ENCODE results near the gene MAN1A2.

The MAN1A2 gene

DNA sequence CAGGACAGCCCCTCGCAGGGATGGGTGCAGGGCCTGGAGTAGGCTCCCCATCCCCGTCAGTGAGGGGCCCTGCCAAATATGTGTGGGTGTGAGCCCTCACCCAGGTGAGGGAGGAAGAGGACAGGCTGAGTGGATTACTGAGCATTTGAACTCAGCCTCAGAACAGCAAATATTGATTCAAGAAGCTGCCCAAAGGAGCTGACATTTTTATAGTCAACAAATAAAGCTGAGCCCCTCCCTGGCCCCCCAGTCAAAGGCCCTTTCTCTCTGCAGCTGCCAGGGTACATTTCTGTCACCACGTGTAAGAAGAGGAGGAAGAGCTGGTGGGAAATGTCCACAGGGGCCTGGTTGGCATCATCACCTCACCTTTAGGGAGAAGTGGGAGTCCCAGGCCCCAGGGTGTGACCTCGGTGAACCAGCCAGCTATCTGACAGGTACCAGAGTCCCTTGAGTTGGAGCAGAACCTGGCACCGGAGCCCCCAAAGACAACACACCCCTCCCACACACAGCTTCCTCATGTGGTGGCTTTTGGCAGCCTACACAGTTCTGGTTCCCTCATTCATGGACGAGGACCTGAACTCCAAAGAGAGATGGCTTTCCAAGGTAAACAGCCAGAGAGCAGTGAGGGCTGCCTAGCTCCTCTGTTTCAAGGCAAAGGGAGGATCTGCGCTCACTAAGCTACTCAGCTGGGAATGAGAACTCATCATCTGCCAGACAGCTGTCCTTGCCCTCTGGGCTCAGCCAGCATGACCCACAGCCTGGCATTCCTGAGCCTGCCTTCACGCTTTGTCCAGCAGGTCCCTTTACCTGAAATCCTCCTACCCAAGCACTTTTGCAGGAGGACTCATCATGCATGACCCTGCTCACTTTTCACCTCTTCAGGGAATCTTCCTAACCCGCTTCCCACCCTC lies 195.6 kb downstream of the MAN1A2 start:
- H3K27me3 ChIP-seq (replicated peaks; ENCODE audit: control insufficient read depth, insufficient read depth, low read length) = peaks cover 9% of the 10 kb centered on the region
- peaks cover 22% of the 10 kb centered on the region for H3K4me1 ChIP-seq (ENCODE audit: control insufficient read depth, insufficient read depth, low read length)
- no peak overlapping the region for H3K9ac ChIP-seq (ENCODE audit: low read length)
- H3K9me3 ChIP-seq (ENCODE audit: control insufficient read depth, low read length) = peaks cover 5% of the 10 kb centered on the region
- H3K36me3 ChIP-seq (ENCODE audit: control insufficient read depth, insufficient read depth, low read length, severe bottlenecking) = no peaks in the 10 kb centered on the region
- DNase-seq (ENCODE audit: low read depth) = no peak
- no peak overlapping the region for H3K4me3 ChIP-seq (ENCODE audit: low read length)

DNA sequence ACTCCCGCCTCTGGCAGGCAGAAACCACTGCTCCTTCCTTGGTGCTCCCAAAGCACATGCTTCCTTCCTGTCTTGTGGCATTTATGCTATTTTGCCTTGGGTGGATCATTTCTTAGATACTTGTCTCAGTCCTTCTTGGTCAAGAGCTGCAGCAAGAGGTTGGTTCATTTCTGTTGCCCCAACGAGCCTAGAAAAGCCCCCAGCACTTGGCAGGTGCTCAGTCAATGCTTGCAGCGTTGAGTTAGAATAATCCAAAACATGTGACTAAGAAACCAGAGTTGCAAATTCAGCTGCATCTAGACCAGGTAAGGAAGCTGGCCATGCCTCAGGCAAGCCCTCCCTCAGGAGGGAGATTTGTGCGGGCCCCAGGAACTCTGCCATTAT lies 196.2 kb downstream of the MAN1A2 start:
- Histone ChIP-seq H3K36me3 (ENCODE audit: control insufficient read depth, insufficient read depth, low read length, severe bottlenecking) (no peaks in the 10 kb centered on the region), H3K9me3 (ENCODE audit: control insufficient read depth, low read length) (peaks cover 5% of the 10 kb centered on the region), H3K9ac (ENCODE audit: low read length) (no peak overlapping the region), H3K27me3 (replicated peaks; ENCODE audit: control insufficient read depth, insufficient read depth, low read length) (peaks cover 9% of the 10 kb centered on the region), H3K4me3 (ENCODE audit: low read length) (no peak overlapping the region), H3K4me1 (ENCODE audit: control insufficient read depth, insufficient read depth, low read length) (peaks cover 22% of the 10 kb centered on the region)
- no peak for DNase-seq (ENCODE audit: low read depth)

DNA sequence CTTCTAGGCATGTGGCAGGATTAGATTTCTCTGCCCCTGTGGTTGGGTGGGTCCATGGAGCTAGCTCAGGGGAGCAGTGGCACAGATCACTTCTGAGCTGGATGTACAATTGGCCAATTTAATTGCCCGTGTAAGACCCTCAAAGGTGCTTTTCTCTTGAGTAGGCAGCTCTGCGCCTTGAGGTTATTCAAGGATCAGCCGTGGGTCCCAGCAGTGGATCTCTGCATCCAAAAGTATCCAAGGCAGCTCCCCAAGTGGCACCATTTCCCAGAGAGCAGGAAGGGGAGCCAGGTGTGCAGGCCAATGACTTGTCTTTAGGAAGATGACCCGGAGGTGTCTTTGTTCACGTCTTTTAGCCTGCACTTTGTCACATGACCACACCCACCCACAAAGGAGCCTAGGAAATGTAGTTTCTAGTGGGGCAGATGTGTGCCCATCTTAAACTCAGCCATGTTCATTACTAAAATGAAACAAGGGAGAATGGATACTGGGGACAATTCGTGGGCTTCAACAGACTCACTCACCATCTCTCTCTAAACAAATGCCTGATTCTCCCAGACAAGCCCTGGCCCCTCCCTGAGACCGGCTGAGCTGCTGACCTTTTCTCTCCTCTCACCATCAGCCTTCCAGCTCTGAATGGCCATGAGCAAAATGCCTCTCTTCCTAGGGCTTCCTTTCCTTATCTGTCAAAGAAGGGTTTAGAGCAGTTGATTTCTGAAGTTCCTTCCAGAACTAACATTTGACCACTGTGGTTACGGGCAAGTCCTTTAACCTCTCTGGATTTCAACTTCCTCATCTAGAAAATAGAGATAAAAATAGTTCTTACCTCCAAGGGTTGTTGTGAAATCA lies 197.2 kb downstream of the MAN1A2 start:
- no peaks in the 10 kb centered on the region for H3K36me3 ChIP-seq (ENCODE audit: control insufficient read depth, insufficient read depth, low read length, severe bottlenecking)
- peaks cover 22% of the 10 kb centered on the region for H3K4me1 ChIP-seq (ENCODE audit: control insufficient read depth, insufficient read depth, low read length)
- no peaks in the 10 kb centered on the region for H3K9me3 ChIP-seq (ENCODE audit: control insufficient read depth, low read length)
- no peak for DNase-seq (ENCODE audit: low read depth)
- no peak overlapping the region for H3K4me3 ChIP-seq (ENCODE audit: low read length)
- H3K27me3 ChIP-seq (replicated peaks; ENCODE audit: control insufficient read depth, insufficient read depth, low read length) = peaks cover 9% of the 10 kb centered on the region
- H3K9ac ChIP-seq (ENCODE audit: low read length) = no peak overlapping the region

DNA sequence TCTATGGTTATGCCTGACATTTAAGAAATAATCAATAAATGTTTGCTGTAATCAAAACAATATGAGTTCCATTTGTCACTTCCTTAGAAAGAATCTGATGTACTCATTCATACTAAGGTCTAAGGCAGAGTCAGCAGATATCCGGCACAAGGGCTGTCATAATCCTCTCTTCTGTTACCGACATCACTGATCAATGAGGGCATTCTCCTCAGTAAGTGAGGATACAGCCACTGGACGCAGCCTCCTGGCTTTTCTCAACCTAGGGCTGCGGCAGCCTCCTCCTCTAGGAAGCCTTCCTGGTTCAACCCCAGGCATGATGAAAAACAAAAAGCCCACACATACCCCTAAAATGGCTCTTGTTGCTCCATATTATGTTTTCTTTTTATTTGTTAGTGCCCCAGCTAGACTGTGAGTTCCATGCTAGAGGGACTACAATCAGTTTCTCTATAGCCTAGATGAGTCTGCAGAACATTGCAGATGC lies 197.9 kb downstream of the MAN1A2 start:
- H3K9ac ChIP-seq (ENCODE audit: low read length) = no peak overlapping the region
- H3K4me1 ChIP-seq (ENCODE audit: control insufficient read depth, insufficient read depth, low read length) = peaks cover 24% of the 10 kb centered on the region
- no peaks in the 10 kb centered on the region for H3K36me3 ChIP-seq (ENCODE audit: control insufficient read depth, insufficient read depth, low read length, severe bottlenecking)
- no peaks in the 10 kb centered on the region for H3K9me3 ChIP-seq (ENCODE audit: control insufficient read depth, low read length)
- H3K4me3 ChIP-seq (ENCODE audit: low read length) = no peak overlapping the region
- peaks cover 9% of the 10 kb centered on the region for H3K27me3 ChIP-seq (replicated peaks; ENCODE audit: control insufficient read depth, insufficient read depth, low read length)
- no peak for DNase-seq (ENCODE audit: low read depth)

DNA sequence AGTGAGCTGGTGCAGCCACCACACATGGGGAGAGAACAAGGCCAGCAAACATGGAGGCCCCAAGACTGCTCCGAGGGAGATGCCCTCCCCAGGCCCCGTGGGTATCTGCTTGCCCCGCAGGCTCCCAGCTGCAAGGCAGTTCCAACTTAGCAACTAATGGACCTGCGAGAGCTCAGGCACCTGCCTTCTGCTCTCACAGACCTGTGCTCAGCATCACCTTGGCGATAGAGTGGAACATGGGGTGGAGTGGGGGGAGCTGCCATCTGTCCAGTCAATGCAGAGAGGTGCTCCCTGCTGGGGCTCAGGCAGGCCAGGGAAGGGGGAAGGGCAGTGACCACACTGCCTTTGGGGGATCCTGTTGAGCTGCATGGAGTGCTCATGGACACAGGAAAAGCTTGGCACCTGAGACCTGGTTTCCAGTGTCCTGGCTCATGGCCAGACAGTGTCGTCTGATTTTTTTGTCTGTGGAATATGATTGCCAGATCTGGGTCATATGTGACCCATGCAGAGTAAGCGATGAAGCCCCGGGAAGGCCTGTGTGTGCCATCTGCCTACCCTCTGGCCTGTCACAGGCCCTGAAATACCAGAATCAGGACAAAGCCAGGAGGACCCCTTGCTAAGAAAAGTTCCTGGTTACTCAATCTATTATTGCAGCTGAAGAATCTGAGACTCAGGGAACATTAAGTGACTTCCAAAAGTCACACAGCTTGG lies 198.7 kb downstream of the MAN1A2 start:
- Histone ChIP-seq H3K36me3 (ENCODE audit: control insufficient read depth, insufficient read depth, low read length, severe bottlenecking) (no peaks in the 10 kb centered on the region), H3K27me3 (replicated peaks; ENCODE audit: control insufficient read depth, insufficient read depth, low read length) (peaks cover 9% of the 10 kb centered on the region), H3K9ac (ENCODE audit: low read length) (no peak overlapping the region), H3K4me3 (ENCODE audit: low read length) (no peak overlapping the region), H3K9me3 (ENCODE audit: control insufficient read depth, low read length) (no peaks in the 10 kb centered on the region), H3K4me1 (ENCODE audit: control insufficient read depth, insufficient read depth, low read length) (peaks cover 26% of the 10 kb centered on the region)
- DNase-seq (ENCODE audit: low read depth) = no peak

DNA sequence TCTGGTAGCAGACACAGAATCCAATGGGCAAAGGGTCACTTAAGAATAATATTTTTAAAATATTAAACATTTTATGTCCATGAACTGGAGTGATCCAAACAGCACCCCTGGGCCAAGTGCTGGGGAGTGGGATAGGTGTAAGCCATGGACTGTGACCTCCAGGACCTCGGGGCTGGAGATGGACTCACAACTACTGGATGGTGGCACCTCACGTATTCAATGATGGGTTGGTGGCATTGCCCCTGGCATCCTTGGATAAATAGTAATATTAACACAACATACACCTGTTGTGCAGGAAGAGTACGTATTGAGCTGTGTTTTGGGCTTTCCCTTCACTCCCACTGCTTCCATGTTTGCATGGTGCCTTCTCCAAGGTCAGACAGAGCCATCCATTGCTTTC lies 199.3 kb downstream of the MAN1A2 start:
- Histone ChIP-seq H3K36me3 (ENCODE audit: control insufficient read depth, insufficient read depth, low read length, severe bottlenecking) (no peaks in the 10 kb centered on the region), H3K27me3 (replicated peaks; ENCODE audit: control insufficient read depth, insufficient read depth, low read length) (peaks cover 13% of the 10 kb centered on the region), H3K4me3 (ENCODE audit: low read length) (no peak overlapping the region), H3K9me3 (ENCODE audit: control insufficient read depth, low read length) (no peaks in the 10 kb centered on the region), H3K9ac (ENCODE audit: low read length) (no peak overlapping the region), H3K4me1 (ENCODE audit: control insufficient read depth, insufficient read depth, low read length) (peaks cover 26% of the 10 kb centered on the region)
- no peak for DNase-seq (ENCODE audit: low read depth)

DNA sequence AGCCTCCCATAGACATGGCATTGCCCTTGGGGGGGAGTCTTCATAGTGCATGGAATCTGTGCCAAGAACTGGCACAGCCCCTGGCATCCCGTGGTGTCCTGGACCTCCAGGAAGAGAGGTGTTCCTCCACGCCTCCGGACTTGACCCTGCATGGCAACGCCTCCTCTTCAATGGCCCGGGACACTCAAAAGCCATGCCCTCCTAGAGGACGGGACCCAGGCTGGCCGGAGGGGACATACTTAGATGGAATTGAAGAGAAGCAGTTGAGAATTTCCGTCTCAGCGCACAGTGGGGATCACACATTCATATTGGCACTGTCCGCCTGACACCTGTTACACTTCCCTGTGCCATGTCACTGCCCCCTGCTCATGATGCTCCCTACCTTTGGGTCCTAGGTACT lies 200.2 kb downstream of the MAN1A2 start:
- H3K36me3 ChIP-seq (ENCODE audit: control insufficient read depth, insufficient read depth, low read length, severe bottlenecking) = no peaks in the 10 kb centered on the region
- no peak overlapping the region for H3K9ac ChIP-seq (ENCODE audit: low read length)
- H3K9me3 ChIP-seq (ENCODE audit: control insufficient read depth, low read length) = no peaks in the 10 kb centered on the region
- DNase-seq (ENCODE audit: low read depth) = no peak
- H3K4me3 ChIP-seq (ENCODE audit: low read length) = no peak overlapping the region
- H3K27me3 ChIP-seq (replicated peaks; ENCODE audit: control insufficient read depth, insufficient read depth, low read length) = peaks cover 14% of the 10 kb centered on the region
- peaks cover 26% of the 10 kb centered on the region for H3K4me1 ChIP-seq (ENCODE audit: control insufficient read depth, insufficient read depth, low read length)

DNA sequence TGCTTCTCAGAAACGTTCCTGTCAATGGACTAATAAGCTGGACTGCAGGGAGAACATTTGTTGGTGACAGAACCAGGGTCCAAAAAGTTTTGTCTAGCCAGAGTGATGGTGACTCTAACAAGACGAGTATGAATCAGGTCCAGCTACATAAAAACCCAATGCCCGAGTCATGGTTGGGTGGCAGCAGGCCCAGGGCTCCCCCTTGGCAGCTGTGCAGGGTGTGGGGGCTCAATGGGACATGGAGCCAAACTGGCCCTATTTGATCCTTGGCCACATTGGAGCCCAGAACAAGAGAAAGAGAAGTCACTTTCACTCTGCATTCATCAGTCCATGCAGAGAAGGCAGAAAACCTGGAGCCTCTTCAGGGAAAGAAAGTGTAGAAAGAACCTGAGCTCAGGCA lies 200.7 kb downstream of the MAN1A2 start:
- no peaks in the 10 kb centered on the region for H3K9me3 ChIP-seq (ENCODE audit: control insufficient read depth, low read length)
- H3K36me3 ChIP-seq (ENCODE audit: control insufficient read depth, insufficient read depth, low read length, severe bottlenecking) = no peaks in the 10 kb centered on the region
- peaks cover 26% of the 10 kb centered on the region for H3K4me1 ChIP-seq (ENCODE audit: control insufficient read depth, insufficient read depth, low read length)
- H3K27me3 ChIP-seq (replicated peaks; ENCODE audit: control insufficient read depth, insufficient read depth, low read length) = peaks cover 11% of the 10 kb centered on the region
- no peak overlapping the region for H3K9ac ChIP-seq (ENCODE audit: low read length)
- no peak for DNase-seq (ENCODE audit: low read depth)
- no peak overlapping the region for H3K4me3 ChIP-seq (ENCODE audit: low read length)

DNA sequence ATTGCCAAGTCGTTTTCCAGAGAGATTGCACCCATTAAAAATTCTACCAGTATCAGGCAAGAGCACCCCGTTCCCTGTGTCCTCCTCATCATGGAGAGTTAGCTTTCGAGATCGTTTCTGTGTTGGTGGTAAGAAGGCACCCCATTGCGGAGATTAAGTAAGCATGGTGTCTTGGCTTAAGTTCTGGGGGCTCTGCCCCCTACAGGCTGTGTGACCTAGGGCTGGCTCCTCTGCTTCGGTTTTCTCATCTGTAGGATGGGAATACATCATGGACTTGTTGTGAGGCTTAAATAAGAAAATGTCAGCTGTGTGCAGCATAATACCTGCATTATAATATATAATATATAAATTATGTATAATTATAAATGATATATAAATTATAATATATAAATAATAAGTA lies 201.8 kb downstream of the MAN1A2 start:
- Histone ChIP-seq H3K4me1 (ENCODE audit: control insufficient read depth, insufficient read depth, low read length) (peaks cover 26% of the 10 kb centered on the region), H3K9me3 (ENCODE audit: control insufficient read depth, low read length) (no peaks in the 10 kb centered on the region), H3K27me3 (replicated peaks; ENCODE audit: control insufficient read depth, insufficient read depth, low read length) (peaks cover 5% of the 10 kb centered on the region), H3K9ac (ENCODE audit: low read length) (no peak overlapping the region), H3K36me3 (ENCODE audit: control insufficient read depth, insufficient read depth, low read length, severe bottlenecking) (no peaks in the 10 kb centered on the region), H3K4me3 (ENCODE audit: low read length) (no peak overlapping the region)
- no peak for DNase-seq (ENCODE audit: low read depth)

DNA sequence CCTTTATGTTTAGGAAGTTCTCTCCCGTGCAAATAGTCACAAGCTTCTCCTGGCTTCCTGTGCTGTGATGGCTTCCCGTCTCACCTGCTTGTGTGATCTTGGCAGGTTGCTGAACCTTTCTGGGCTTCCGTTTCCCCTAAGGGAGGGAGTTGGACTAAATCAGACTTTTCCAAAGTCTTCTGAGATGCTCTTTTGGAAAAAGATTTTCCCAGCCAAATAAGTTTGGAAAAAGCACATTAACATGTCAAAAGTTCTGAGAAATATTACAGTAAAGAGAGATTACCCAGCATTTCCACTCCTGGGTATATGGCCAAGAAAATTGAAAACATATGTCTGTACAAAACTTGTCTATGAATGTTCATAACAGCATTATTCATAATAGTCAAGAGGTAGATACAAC lies 202.6 kb downstream of the MAN1A2 start:
- peak; percentile 14 for DNase-seq (ENCODE audit: low read depth)
- H3K4me1 ChIP-seq (ENCODE audit: control insufficient read depth, insufficient read depth, low read length) = peaks cover 23% of the 10 kb centered on the region
- H3K36me3 ChIP-seq (ENCODE audit: control insufficient read depth, insufficient read depth, low read length, severe bottlenecking) = no peaks in the 10 kb centered on the region
- H3K27me3 ChIP-seq (replicated peaks; ENCODE audit: control insufficient read depth, insufficient read depth, low read length) = peaks cover 5% of the 10 kb centered on the region
- H3K4me3 ChIP-seq (ENCODE audit: low read length) = no peak overlapping the region
- H3K9ac ChIP-seq (ENCODE audit: low read length) = no peak overlapping the region
- no peaks in the 10 kb centered on the region for H3K9me3 ChIP-seq (ENCODE audit: control insufficient read depth, low read length)

DNA sequence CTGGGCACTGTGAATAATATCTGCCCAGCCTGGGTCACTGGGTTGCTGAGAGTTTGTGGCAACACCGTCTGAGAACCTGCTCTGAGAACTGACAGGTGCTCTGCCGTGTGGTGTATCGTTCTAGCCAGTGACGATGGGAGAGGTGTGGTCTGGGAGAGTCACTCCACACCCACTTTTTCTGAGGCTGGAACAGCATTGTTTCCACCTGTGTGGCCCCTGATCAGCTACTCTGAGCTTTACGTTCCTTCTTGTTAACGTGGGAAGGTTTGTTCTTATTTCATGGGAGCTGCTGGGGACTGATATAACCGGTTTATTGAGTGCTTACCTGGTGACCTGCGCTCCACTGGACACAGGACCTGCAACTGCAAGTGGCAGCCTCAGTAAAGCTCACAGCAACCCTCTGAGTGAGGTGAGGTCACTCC lies 203.8 kb downstream of the MAN1A2 start:
- Histone ChIP-seq H3K27me3 (replicated peaks; ENCODE audit: control insufficient read depth, insufficient read depth, low read length) (peaks cover 5% of the 10 kb centered on the region), H3K36me3 (ENCODE audit: control insufficient read depth, insufficient read depth, low read length, severe bottlenecking) (no peaks in the 10 kb centered on the region), H3K4me3 (ENCODE audit: low read length) (no peak overlapping the region), H3K9me3 (ENCODE audit: control insufficient read depth, low read length) (no peaks in the 10 kb centered on the region), H3K9ac (ENCODE audit: low read length) (no peak overlapping the region), H3K4me1 (ENCODE audit: control insufficient read depth, insufficient read depth, low read length) (peaks cover 14% of the 10 kb centered on the region)
- DNase-seq (ENCODE audit: low read depth) = no peak
